Measurements from ENCODE around the gene ZMIZ1.

Gene ZMIZ1

DNA sequence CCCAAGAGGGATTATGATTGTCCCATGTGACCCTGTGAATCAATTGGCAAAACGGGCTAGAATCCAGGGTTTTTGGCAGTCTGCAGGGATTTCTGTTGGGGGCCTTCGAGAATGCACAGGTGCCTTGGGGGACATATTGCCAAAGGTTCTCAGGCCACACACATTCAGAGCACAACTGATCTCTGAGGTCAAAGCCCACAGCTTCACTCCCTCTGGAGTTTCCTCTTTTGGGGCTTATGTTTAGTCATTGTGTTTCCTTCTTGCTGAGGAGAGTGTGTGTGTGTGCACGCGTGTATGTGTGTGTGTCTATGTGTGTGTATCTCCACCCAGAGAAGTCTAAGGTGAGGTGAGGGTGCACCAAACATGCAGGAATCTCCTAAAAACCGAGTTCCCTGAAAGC lies 287.3 kb downstream of the ZMIZ1 start:
- no peak for DNase-seq (ENCODE audit: low spot score)

DNA sequence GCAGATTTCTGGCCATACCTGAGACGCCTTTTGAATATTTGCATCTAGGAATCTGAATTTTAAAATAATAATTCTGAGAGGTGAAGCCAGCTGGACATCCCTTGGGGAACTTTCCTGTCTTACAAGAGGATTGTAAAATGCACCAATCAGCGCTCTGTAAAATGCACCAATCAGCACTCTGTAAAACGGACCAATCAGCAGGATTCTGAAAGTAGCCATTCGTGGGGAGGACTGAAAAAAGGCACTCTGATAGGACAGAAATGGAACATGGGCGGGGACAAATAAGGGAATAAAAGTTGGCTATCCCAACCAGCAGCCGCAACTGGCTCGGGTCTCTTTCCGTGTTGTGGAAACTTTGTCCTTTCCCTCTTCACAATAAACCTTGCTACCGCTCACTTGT lies 288.4 kb downstream of the ZMIZ1 start:
- no peak for DNase-seq (ENCODE audit: low spot score)

GRCh38 chr10:79358811-79359210 lies 290.0 kb downstream of the ZMIZ1 start:
- DNase-seq (ENCODE audit: low spot score): no peak

- no peak for DNase-seq (ENCODE audit: low spot score)
Observed at GRCh38 chr10:79359816-79360498, 291.2 kb downstream of the ZMIZ1 start.

- DNase-seq (ENCODE audit: low spot score): no peak
Observed at GRCh38 chr10:79360499-79361342, 292.0 kb downstream of the ZMIZ1 start.

GRCh38 chr10:79361726-79362397 lies 293.1 kb downstream of the ZMIZ1 start:
- no peak for DNase-seq (ENCODE audit: low spot score)

All from kidney capillary endothelial cell (primary cell).